GM21423 (cell line): ENCODE results near the gene BCAP29.

Source experiments
- ATAC-seq: cut with Tn5 transposase; IDR thresholded peaks from one replicate; pipeline ENCODE4 v1.9.1; 2021; ENCODE audit warnings: mild to moderate bottlenecking, moderate library complexity; ENCODE audit not compliant: unreplicated experiment

The BCAP29 gene

DNA sequence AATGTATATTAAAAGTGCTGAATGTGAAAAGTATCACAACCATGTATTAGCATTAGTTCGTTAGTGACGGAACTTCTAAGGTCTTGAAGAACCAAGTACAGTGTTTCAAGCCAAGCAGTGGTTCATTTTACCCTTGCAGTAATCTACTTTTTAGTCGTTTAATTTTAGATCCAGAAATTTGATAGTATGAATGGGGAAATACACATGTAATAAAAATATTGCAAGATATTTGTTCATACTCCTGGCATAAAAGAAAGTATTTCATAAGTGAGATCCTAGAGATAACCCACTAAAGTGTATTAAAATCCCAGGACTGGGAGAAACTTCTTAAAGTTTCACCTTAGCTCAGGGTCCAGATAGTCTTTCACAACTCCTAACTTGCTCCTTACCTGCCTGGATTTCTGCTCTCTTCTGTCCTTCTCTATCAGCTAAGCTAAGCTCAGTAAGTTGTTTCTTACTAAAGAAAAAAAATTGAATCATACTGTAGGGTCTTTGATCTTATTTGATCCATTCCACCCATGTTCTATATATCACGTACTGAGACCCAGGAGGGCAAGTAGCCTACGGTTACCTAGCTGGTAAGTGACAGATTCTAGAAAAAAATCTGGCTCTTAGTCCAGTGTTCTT lies 1.5 kb downstream of the BCAP29 start:
- no peak for ATAC-seq

DNA sequence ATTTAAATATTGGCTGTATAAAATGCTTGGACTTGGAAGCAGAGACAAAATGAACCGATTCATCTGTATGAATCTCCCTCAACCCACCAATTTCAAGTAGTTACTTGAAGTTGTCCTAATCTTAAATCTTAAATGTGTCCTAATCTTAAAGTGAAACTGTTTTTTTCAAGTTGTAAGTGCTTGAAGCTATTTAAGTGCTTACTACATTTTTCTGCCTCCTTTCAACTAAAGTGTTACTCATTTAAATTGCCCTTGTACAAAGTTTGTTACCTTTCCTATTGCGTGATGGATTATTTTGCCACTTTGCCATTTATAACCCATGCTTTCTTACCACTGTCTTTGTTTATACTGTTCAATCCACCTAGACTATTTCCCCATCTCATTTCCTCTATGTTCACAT lies 2.8 kb downstream of the BCAP29 start:
- no peak for ATAC-seq

DNA sequence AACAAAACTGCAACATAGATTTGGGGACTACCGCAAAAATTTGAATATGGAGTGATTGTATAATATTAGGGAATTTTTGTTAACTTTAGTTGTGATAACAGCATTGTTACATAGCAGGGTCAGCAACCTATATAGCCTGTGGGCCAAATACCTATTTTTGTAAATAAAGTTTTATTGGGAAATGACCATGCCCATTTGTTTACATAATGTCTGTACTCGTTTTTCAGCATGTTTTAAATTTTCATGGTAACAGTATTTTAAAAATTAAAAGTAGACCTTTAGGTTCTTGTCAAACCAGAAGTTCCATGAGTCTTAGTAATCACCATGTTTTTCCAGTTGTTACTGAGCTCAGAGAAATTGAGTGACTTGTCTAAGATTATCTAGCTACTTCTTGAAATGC lies 4.7 kb downstream of the BCAP29 start:
- ATAC-seq: no peak

DNA sequence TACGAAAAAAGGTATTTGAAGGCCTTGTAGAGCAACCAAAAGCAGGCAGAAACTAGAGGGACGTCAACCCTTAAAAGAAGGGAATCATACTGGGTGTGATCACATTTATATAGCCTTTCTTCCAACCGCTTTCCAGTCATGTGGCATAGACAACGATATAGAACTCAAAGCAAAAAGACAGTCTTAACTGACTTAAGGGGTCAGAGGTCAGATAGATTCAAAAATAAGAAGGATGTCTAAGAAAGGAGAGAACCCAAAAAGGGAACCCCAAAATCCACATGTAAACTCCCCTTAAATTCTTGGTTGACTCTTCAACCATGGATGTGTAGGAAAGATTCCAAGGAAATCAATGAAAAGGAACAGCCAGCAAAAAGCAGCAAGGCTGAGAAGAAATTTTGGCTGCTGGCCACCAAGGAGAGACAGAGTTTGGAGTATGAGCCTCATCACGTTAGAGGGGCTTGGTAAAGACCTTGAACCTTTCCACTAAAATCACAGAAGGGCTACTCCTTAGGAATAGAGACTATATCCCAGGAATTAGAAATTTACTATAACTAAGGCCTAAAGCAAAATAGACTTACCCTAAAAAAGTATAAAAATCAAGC lies 8.6 kb downstream of the BCAP29 start:
- no peak for ATAC-seq

DNA sequence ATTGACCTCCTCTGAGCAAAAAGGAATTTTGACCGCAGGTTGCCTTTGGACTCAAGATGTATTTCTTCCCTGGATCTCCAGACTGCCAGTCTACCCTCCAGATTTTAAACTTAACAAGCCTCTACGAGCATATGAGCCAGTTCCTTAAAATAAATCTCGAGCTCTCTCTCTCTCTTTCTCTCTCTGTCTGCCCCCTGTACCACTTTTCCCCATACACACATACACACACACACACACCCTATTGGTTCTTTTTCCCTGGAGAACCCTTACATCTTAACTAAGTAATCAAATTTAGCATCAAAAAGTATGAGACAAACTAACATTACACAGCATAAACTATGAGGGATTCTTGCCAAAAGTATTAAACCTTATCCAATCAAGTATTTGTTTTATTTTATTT lies 11.4 kb downstream of the BCAP29 start:
- ATAC-seq: no peak

DNA sequence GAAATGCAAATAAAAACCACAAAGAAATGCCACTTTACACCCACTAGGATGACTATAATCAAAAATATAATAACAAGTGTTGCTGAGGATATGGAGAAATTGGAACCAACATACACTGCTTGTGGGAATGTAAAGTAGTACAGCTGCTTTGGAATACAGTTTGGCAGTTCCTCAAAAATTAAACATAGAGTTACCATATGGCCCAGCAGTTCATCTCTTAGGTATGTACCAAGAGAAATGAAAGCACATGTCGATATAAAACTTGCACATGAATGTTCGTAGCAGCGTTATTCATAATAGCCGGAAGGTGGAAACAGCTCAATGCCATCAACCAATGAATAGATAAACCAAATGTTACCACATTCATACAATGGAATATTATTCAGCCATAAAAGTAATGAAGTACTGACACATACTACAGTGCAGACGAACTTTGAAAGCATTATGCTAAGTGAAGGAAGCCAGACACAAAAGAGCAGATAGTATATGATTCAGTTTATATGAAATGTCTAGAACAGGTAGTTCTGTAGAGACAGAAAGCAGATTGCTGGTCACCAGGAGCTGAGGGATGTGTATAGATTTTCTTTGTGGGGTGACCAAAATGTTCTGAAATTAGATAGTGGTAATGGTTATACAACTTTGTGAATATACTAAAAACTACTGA lies 12.4 kb downstream of the BCAP29 start:
- no peak for ATAC-seq

DNA sequence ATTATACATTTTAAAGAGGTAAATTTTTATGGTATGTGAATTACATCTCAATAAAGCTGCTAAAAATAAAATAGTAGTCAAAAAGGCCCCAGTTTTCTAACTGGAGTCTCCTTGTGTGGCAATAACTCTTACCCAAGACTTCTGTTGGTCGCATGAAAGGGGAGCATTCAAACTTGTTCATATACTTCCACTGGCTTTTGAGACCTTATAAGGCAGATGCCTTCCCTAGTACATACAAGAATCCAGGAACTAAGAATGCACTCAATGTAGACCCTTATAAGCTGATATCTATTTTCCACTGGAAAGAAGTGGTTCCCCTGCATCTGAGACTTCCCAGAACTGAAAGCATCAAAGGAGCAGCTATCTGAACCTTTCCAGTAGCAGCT lies 13.0 kb downstream of the BCAP29 start:
- ATAC-seq: no peak

DNA sequence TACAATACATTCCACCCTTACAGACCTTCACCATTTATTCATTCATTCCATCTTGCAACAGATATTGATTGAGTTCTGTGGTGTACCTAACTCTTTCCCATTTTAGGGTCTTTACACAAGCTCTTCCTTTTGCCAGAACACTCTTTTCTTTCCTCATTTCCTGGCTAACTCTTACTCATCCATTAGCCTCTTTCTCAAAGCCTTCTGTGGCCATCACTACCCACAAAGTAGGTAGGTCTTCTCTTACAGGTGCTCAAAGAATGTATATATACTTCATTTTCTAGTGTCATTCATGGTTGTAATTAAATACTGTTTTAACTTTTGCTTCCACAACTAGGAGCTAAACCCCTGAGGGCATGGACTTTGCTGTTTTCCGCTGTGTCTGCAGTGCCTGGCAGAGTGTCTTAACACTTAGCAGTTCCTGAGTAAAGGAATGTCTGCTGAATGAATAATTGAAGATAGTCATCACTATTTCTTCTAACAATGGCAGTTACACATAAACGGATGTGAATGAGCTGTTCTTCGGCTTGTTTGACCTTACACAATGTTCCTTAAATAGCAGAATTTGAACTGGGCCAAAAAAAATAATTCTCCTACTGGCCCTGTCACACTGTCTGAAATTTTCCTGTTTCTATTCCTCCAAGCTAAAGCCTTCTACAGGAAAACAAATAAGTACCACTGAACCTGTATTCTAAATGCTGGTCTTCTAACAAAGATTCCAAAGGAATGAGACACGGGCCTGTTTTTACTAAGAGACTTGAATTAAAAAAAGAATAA lies 15.1 kb downstream of the BCAP29 start:
- ATAC-seq: no peak

DNA sequence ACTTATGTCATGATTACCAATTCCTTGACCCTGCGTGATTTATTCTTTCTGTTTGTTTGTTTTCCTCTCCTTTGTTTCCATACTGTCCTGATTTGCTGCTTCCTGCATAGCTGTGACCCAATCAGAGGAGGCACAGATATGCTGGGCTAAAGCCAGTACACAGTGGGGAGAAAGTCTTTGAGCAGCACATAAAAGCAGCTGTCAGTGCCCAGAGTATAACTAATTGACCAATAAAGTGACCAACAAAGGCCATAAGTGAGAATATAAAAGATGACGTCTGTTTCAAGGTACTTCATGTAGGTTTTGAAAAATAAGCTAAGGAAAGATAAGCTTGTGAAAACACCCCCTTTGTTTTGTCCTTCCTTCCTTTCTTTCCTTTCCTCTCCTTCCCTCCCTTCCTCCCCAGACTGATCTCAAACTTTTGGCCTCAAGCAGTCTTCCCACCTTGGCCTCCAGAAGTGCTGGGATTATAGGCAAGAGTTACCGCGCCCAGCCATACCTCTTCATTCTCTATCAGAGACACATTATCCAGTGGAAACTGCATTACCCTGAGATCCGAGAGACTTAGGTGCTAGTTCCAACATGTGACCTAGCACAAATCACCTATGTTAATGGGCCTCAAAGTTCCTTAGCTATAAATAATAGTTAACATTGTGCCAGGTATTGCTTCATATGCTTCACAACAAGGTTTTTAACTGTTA lies 17.0 kb downstream of the BCAP29 start:
- ATAC-seq: no peak

DNA sequence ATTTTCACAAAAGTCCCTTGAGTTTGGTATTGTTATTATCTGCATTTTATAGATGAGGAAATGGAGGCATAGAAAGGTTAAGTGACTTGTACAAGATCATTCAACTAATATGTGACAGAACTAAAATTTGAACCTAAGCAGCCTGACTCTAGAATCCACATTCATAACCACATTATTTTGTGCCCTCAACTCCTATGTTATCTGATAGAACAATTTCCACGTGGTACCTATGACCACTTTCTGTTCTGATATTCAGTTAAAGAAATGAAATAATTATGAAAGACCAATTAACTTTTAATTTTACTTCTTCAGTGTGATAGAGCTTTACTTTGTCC lies 17.5 kb downstream of the BCAP29 start:
- ATAC-seq: no peak

DNA sequence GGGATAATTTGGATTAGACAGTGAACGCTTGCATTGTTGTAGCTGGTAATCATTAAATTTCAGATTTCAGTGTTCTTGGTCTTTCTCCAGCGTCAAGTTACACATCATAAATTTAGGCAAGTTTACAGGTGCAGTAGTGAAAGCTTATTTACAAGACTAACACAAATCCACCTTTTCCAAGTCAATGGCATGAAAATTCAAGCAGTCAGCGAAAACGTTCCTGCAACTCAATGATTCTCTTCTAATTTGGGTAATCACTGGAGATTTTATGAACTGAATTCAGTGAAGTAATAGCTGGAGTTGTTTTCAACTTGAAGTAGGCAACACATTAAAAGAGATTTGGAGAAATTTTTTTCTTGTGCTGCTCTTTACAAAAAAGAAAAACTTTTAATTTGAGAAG lies 17.9 kb downstream of the BCAP29 start:
- ATAC-seq: no peak

DNA sequence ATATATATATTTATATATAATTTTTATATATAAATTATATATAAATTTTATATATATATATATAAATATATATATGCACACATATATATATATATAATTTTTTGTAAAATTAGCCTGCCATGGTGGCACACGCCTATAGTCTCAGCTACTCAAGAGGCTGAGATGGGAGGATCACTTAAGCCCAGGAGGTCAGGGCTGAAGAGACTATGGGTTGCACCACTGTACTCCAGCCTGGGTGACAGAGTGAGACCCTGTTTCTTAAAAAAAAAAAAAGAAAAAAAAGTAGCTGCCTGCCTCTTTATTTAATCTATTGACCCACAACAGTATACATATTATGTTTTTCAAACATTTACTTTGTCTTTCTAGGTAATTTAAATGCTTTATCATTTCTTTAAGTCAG lies 19.2 kb downstream of the BCAP29 start:
- no peak for ATAC-seq

DNA sequence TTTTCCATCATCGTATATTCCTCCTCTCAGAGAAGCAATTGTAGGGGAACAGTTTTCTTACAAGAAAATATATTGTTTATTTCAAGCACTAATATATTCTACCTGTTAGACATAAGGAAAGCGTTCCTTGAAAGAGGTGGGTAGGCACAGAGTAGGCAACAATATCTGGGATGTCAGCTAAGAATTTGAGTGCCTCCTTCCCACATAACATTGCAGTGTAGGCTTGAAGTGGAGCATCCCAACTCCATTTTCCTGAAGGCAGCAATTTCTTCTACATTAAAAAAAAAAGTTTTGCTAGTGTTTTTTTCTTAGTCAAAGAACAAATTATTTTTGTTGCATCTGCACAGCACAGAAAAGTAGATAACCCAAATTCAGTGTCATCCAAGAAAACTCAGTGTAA lies 20.8 kb downstream of the BCAP29 start:
- no peak for ATAC-seq

DNA sequence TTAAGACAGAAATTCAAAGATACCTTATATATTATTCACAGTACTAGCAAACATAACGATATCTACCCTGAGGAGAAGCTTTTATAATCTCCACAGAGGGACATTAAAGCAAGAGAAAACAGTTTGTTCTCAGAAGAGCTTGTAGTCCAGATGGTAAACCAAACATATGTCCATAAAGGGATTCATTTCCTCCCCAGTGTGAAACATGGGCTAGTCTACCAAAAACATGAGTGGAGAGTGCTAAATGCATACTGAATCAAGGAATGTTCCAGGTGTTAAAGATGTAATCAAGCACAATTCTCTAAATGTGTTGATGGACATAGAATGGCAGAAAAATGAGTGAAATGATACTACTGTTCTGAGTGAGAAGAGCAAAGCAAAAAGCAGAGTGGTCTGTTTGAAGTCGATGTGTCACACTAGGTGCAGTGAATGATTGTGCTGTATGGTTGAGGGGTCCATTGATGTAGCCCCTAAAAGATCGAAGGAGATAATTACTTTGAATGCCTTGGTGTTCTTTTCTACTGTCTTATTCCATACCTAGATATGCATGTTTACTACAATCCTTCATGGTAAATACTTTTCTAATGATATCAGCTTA lies 25.3 kb downstream of the BCAP29 start:
- no peak for ATAC-seq

DNA sequence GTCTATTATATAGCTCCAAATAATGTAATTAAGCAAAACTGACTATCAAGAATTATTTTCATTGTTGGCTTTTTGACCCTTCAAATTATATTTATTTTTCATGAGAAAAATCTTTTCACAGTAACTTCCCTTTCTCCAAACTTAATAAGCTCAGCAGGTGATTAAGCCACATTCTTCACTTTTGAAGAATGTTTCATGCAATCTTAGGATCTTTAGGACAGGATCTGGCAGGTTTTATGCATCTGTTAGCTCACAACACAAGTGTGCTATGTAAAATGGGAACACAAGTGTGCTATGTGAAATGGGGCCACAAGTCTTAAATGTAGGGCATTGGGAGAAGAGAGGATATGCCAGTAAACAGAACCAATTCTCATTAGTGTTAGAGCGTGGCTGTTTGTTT lies 26.3 kb downstream of the BCAP29 start:
- no peak for ATAC-seq

DNA sequence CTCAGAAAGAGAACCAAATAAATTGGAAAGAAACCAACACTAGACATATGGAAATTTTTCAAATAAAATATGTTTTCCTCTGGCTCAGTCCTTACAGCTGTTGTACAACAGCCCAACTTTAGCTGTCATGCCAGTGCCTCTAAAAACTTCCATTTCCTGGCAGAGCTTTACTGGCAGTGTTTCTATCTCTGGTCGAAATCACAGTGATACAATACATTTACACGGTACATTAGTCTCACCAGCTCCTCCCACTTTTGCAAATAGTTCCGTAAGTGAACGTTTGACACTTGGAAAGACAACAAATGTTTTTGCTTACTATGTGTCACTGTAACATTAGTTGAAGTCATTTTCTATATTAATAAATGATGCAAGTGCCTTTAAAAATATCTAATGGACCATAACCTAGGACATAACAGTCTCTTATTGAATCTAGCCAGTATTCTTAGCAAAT lies 29.8 kb downstream of the BCAP29 start:
- no peak for ATAC-seq

DNA sequence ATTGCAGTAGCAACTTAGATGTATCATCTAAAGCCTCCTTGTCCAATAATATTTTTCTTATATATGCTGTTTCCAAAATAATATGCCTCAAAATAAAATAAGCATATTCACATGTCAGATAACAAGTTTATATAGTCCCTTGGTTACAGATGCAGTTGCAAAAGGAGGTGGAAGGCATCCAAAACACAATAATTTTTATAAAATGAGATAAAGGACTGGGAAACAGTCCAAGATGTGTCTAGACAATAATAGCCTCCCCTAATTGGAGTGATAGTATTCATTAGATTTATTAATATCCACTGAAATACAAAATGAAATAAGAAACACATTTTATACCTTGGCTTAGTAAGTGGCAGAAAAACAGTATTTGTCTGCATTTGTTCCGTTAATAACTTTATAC lies 30.3 kb downstream of the BCAP29 start:
- no peak for ATAC-seq

DNA sequence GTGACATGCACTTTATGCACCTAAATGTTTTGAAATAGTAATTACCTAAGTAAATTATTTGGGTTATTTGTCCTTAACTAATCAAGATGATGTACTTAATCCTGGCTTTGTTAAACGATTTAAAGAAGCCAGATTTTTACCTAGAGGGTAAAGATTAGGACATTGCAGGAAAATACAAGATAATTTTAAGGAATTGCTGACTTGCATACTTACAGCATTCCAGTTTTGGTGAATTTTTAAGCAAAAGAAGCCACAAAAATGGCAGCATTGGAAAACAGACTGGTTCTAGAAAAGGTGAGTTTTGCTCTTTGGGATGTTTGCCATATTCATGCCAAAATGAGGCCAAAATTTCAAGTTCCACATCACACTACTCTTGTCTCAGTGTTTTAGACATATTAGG lies 33.4 kb downstream of the BCAP29 start:
- no peak for ATAC-seq

DNA sequence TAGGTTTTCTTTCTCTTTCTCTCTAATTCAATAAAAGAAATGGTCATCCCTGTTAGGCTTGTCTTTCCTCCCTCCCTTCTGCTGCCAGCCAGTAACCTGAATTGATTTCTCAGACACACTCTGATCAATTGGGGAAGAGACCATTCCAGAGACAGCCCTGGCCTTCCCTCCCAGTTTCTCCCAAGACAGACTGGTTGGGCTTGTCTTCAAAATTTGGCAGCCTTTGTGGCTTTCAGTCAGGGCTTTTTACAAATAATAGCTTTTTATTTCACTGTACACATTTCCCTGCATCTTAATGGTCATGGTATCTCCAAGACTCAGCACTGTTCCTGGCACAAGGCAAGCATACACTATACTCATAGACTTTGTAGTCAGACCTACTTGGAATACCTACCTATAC lies 33.9 kb downstream of the BCAP29 start:
- no peak for ATAC-seq

DNA sequence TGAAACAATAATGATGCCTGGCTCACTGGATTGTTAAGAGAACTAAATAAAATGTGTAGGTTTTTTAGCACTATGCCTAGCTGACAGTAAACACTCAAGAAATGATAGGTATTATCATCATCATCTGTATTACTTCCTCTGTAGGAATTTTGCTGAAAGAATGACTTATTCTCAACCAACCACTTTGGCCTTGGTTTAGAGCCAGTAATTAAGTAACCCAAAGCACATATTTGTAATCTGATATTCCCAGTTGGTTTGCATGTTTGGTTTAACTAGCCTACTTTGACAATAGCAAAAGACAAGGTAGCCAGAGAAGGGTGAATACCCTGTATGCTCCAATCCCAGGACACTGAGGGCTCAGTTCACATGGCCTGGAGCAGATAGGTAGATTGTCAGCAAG lies 34.4 kb downstream of the BCAP29 start:
- no peak for ATAC-seq
